Activated CD4-positive, alpha-beta T cell treated with anti-CD3 and anti-CD28 coated beads, Interleukin-2, amount 10 ng/mL, durations not matched to agents 7 days and 5 days (primary cell): Measurements from ENCODE around the gene ADCY7. TPM values are rescaled to one million over a fixed set of nuclear protein-coding genes. Genes with fewer than 3 reads are reported as not detected.
"Not testable (repeated sequence)": the region's sequence is repeated elsewhere in the genome, so short reads cannot be mapped to it uniquely, and the experiment has no call there.

Experiments used
- CTCF ChIA-PET: fragments of 350-600 bp; sonication (Branson Sonifier 250); formaldehyde crosslinking; loops from one replicate; lab custom pipeline; 2021; ENCODE audit warnings: antibody characterized with exemption; lab: Charles Lee
- POLR2A ChIA-PET: fragments of 350-600 bp; sonication (Branson Sonifier 250); formaldehyde crosslinking; loops from one replicate; lab custom pipeline; 2021; ENCODE audit warnings: antibody characterized with exemption; lab: Charles Lee
- DNase-seq: peaks from one replicate; pipeline ENCODE4 v3.0.0-alpha.2; 2020
- H3K27ac Mint-ChIP-seq: one replicate; pipeline ENCODE4 v1.8.0; 2021; ENCODE audit warnings: mild to moderate bottlenecking, moderate library complexity, mixed read lengths
- H3K27me3 Mint-ChIP-seq: one replicate; pipeline ENCODE4 v1.8.0; 2021; ENCODE audit warnings: mixed read lengths
- H3K36me3 Mint-ChIP-seq: one replicate; pipeline ENCODE4 v1.8.0; 2021; ENCODE audit warnings: low read depth, mixed read lengths
- H3K4me1 Mint-ChIP-seq: one replicate; pipeline ENCODE4 v1.8.0; 2021; ENCODE audit warnings: mixed read lengths
- H3K4me3 Mint-ChIP-seq: one replicate; pipeline ENCODE4 v1.8.0; 2021; ENCODE audit warnings: mild to moderate bottlenecking, moderate library complexity, mixed read lengths
- H3K9me3 Mint-ChIP-seq: one replicate; pipeline ENCODE4 v1.8.0; 2021; ENCODE audit warnings: mixed read lengths
- total RNA-seq, 2 experiments: library from RNA; stranded (reverse); gene quantifications; one replicate each; pipeline ENCODE4 v1.2.3, GENCODE V29; 2021

ADCY7 gene
- total RNA-seq, 2 experiments from 2014 or later, result 197 to 255 TPM

DNA sequence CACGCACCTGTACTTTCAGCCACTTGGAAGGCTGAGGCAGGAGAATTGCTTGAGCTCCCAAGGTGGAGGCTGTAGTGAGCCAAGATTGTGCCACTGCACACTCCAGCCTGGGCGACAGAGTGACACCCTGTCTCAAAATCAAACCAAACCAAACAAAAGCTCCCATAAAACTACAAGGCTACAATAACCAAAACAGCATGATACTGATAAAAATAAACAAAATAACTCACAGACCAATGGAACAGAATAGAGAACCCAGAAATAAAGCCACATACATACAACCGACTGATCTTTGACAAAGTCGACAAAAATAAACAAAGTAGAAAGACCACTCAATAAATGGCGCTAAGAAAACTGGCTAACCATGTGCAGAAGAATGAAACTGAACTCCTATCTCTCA lies 65.2 kb downstream of the ADCY7 start:
- Mint-ChIP-seq H3K4me1 (peaks cover 80% of the 10 kb centered on the region), H3K27ac (no peak overlapping the region), H3K4me3 (no peak overlapping the region), H3K27me3 (no peaks in the 10 kb centered on the region), H3K36me3 (peaks cover 68% of the 10 kb centered on the region), H3K9me3 (peaks cover 3% of the 10 kb centered on the region)
- POLR2A ChIA-PET, result no interaction called here
- DNase-seq, result no peak
- CTCF ChIA-PET, result interaction anchor here (1.4 kb wide), 1 partner anchor 475 kb away, joined by 4 read pairs; no protein-coding TSS in a partner anchor

DNA sequence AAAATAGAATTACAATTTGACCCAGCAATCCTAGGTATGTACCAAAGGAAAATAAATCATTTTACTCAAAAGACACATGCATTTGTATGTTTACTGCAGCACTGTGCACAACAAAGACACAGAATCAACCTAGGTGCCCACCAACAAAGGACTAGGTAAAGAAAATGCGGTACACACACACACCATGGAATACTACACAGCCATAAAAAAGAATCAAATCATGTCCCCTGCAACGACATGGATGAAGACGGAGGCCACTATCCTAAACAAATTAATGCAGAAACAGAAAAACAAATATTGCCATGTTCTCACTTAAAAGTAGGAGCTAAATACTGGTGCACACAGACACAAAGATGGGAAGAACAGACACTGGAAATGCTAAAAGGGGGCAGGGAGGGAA lies 66.2 kb downstream of the ADCY7 start:
- peaks cover 3% of the 10 kb centered on the region for H3K9me3 Mint-ChIP-seq
- no peak overlapping the region for H3K27ac Mint-ChIP-seq
- H3K36me3 Mint-ChIP-seq, result peaks cover 71% of the 10 kb centered on the region
- H3K4me3 Mint-ChIP-seq, result no peak overlapping the region
- no peak for DNase-seq
- H3K4me1 Mint-ChIP-seq, result peaks cover 80% of the 10 kb centered on the region
- H3K27me3 Mint-ChIP-seq, result no peaks in the 10 kb centered on the region
- POLR2A ChIA-PET, result no interaction called here
- CTCF ChIA-PET, result interaction anchor here (1.2 to 1.4 kb wide), 3 partner anchors 175 to 474 kb away, joined by 3 to 4 read pairs (median 4); no protein-coding TSS in a partner anchor

DNA sequence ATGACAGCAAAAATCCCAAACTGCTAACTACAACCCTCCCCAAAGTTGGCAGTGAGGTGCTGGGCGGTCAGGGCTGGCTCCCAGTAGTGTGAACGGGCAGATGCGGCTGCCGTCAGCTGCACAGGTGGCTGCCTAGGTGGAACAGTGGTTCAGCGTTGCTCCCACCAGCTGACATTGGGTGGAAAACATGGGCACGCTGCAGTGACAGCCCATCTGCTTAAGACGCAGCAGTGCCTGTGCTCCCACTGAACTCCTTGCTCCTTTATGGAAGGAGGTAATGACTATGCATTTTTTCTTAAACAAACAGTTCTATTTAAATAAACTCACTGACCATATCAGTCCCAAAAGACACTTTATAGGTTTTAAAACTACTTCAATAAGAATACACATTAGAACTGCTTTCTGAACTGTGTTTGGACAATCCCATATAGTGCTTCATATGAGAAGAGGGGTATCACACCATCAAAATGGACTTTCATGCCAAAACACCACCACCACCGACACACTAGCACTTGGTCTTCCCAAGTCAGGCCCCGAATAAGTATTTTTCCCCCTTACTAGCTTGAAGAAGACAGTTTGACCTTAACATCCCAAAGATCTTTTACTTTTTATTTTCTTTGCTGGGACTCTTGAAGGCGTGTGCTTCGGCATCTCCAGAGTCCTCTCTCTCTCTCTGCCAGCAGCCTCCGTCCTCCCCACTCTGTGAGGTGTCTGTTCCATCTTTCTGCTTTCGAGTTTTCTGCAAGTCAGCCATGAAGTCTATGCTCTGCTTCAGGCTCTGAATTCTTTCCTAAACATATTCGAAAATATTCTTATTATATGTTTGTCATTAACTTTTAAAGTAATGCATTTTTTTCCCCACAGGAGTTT lies 68.0 kb downstream of the ADCY7 start:
- CTCF ChIA-PET, result no interaction called here
- peaks cover 70% of the 10 kb centered on the region for H3K36me3 Mint-ChIP-seq
- peaks cover 3% of the 10 kb centered on the region for H3K9me3 Mint-ChIP-seq
- no peak for DNase-seq
- peak overlapping the region; percentile 95 for H3K27ac Mint-ChIP-seq
- no peaks in the 10 kb centered on the region for H3K27me3 Mint-ChIP-seq
- H3K4me1 Mint-ChIP-seq, result peaks cover 82% of the 10 kb centered on the region
- POLR2A ChIA-PET, result no interaction called here
- H3K4me3 Mint-ChIP-seq, result no peak overlapping the region

DNA sequence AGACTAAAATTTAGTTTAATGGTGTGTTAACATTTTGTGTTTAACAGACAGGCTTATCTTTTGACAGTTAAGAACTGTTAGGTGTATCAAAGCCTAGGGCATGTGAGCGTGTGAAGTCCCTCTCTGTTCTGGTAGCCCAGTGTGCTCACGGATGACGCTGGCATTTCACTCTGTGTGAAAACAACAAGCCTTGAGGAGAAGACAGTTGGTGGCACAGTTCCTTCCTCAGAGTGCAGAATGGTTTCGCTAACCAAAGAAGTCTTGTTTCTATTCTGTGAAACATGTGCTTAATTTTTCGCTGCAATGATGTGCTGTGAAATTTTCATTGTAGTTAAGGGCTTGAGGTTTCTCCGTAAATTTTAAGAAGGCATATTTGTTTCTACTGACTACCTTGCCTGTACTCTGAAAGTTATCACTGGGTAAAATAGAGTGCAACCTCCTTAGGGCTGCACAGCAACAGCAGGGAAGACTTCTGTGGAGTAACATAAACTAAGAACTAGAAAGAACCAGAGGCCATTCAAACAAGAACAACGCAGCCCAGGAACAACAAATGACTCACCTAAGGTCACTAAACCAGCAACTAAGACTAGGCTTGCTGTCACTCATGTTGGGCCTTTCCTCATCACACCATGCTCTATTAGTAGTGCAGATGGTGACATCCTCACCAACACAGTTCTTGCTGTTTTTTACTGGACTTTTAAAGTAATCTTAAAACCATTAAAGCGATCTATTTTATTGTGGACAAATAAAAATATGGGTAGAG lies 69.0 kb downstream of the ADCY7 start:
- peak overlapping the region; percentile 95 for H3K27ac Mint-ChIP-seq
- H3K4me3 Mint-ChIP-seq, result peak overlapping the region; percentile 48
- H3K9me3 Mint-ChIP-seq, result peaks cover 3% of the 10 kb centered on the region
- H3K4me1 Mint-ChIP-seq, result peaks cover 79% of the 10 kb centered on the region
- CTCF ChIA-PET, result no interaction called here
- peak; percentile 75 for DNase-seq
- H3K27me3 Mint-ChIP-seq, result no peaks in the 10 kb centered on the region
- POLR2A ChIA-PET, result no interaction called here
- H3K36me3 Mint-ChIP-seq, result peaks cover 64% of the 10 kb centered on the region

DNA sequence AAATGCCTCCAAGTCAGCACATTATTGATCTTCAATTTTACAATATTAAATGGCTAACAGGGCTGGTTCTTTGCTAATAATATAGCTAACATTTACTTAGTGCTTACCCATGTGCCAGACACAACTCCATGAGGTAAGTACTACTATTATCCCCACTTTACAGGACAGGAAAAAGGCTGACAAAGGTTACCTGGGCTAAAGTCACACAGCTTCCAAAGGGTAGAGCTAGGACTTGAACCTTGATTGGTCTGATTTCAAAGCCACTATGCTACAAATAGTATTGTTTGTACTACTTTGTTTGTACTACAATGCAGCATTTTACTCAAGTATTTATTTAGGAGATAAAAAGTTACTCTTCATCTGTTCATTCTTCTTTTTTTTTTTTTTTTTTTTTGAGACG lies 70.5 kb downstream of the ADCY7 start:
- H3K27me3 Mint-ChIP-seq, result no peaks in the 10 kb centered on the region
- peak overlapping the region; percentile 5 for H3K4me3 Mint-ChIP-seq
- peak overlapping the region; percentile 95 for H3K27ac Mint-ChIP-seq
- no peak for DNase-seq
- H3K36me3 Mint-ChIP-seq, result peaks cover 61% of the 10 kb centered on the region
- ChIA-PET CTCF (interaction anchor here (1.1 kb wide), 2 partner anchors 63 to 273 kb away, joined by 3 read pairs; no protein-coding TSS in a partner anchor), POLR2A (no interaction called here)
- H3K9me3 Mint-ChIP-seq, result peaks cover 3% of the 10 kb centered on the region
- H3K4me1 Mint-ChIP-seq, result peaks cover 77% of the 10 kb centered on the region

DNA sequence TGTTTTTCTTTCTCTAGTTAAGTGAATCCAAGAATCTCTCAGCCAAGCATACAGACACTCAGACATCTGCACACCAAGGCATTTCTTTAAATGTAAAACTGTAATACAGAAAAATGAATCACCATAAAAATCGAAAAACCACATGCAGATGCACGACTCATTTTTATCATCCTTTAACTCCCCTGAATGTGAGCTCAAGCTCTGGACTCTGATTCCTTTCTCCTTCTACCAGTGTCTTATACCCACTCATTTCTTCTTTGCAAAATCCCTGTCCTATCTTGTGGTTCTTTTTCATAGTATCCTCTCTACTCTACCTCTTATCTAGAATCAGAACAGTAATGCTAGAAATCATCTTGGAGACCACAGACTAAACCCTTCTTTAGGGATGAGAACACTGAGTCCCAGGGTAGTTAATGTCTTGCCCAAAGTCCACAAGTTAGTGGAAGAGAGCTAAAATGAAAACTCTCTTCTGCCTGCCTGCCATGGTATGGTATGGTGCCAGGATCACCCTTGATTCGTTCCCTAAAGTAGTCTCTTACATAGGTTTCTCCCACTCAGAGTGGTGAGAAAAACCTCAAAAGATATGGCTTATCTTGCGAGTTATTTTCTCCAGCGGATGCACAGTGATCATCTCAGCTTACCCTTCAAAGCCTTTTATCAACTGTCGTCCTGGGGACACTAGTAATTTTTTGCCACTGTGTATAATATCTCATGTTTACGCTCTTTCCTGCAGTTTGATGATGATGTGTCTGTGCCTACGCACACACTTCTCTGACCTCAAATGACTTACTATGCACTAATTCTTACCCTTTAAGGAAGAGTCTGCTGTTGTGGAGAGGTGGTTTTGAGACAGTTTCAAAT lies 72.2 kb downstream of the ADCY7 start:
- POLR2A ChIA-PET, result interaction anchor here (0.8 kb wide), 1 partner anchor 65 kb away, joined by 3 read pairs; no protein-coding TSS in a partner anchor
- Mint-ChIP-seq H3K9me3 (no peaks in the 10 kb centered on the region), H3K4me3 (peak overlapping the region; percentile 60), H3K27ac (peak overlapping the region; percentile 95), H3K36me3 (peaks cover 59% of the 10 kb centered on the region), H3K4me1 (peaks cover 73% of the 10 kb centered on the region), H3K27me3 (no peaks in the 10 kb centered on the region)
- CTCF ChIA-PET, result interaction anchor here (0.5 to 4.2 kb wide), 10 partner anchors 11 to 468 kb away, joined by 3 to 27 read pairs (median 4); partner anchors contain the start of gene CNEP1R1
- DNase-seq, result peak; percentile 35

DNA sequence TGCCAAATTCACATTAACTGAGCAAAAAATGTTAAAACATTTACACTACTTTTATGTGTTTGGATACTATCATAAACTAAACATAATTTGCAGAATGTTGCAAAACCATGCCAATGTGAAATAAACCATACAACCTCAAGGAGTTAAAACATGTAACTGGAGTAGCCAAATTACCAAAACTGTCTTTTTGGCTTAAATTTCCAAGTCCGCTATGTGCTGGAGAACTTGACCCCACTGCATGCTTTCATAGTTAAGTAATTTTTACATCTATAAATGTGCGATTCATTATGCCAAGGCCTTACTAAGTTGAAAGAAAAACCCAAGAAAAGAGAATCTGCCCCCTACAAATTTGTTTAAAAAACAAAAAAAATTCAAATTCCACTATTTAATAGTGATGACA lies 74.2 kb downstream of the ADCY7 start:
- no peak for DNase-seq
- CTCF ChIA-PET, result interaction anchor here (1.3 to 4.2 kb wide), 4 partner anchors 10 to 316 kb away, joined by 3 to 27 read pairs (median 10); partner anchors contain the start of gene CNEP1R1
- POLR2A ChIA-PET, result no interaction called here
- peaks cover 64% of the 10 kb centered on the region for H3K36me3 Mint-ChIP-seq
- no peak overlapping the region for H3K4me3 Mint-ChIP-seq
- peaks cover 57% of the 10 kb centered on the region for H3K4me1 Mint-ChIP-seq
- no peaks in the 10 kb centered on the region for H3K27me3 Mint-ChIP-seq
- no peaks in the 10 kb centered on the region for H3K9me3 Mint-ChIP-seq
- H3K27ac Mint-ChIP-seq, result peak overlapping the region; percentile 46

DNA sequence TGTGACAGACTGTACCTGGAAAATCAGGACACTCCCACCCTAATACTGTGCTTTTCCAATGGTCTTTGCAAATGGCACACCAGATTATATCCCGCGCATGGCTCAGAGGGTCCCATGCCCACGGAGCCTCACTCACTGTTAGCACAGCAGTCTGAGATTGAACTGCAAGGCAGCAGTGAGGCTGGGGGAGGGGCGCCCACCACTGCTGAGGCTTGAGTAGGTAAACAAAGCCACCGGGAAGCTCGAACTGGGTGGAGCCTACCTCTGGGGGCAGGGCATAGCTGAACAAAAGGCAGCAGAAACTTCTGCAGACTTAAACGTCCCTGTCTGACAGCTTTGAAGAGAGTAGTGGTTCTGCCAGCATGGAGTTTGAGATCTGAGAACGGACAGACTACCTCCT lies 77.2 kb downstream of the ADCY7 start:
- peaks cover 74% of the 10 kb centered on the region for H3K36me3 Mint-ChIP-seq
- CTCF ChIA-PET, result interaction anchor here (0.6 to 2.2 kb wide), 4 partner anchors 11 to 1233 kb away, joined by 3 to 10 read pairs (median 6); no protein-coding TSS in a partner anchor
- POLR2A ChIA-PET, result not testable (repeated sequence)

DNA sequence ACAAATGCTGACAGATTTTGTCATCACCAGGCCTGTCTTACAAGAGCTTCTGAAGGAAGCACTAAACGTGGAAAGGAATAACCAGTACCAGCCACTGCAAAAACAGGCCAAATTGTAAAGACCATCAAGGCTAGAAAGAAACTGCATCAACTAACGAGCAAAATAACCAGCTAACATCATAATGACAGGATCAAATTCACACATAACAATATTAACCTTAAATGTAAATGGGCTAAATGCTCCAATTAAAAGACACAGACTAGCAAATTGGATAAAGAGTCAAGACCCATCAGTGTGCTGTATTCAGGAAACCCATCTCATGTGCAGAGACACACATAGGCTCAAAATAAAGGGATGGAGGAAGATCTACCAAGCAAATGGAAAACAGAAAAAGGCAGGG lies 78.9 kb downstream of the ADCY7 start:
- DNase-seq, H3K9me3 Mint-ChIP-seq, H3K27ac Mint-ChIP-seq, H3K4me3 Mint-ChIP-seq, POLR2A ChIA-PET, H3K27me3 Mint-ChIP-seq: not testable (repeated sequence)
- Mint-ChIP-seq H3K4me1 (peaks cover 31% of the 10 kb centered on the region), H3K36me3 (peaks cover 84% of the 10 kb centered on the region)
- CTCF ChIA-PET, result interaction anchor here (1.1 to 1.4 kb wide), 2 partner anchors 14 to 15 kb away, joined by 3 read pairs; no protein-coding TSS in a partner anchor

More for the DNA sequence above, 77.2 kb downstream of the ADCY7 start:
- not testable (repeated sequence) for H3K27me3 Mint-ChIP-seq, DNase-seq, H3K9me3 Mint-ChIP-seq, H3K4me3 Mint-ChIP-seq
- H3K27ac Mint-ChIP-seq, result peak overlapping the region; percentile 64
- peaks cover 43% of the 10 kb centered on the region for H3K4me1 Mint-ChIP-seq

DNA sequence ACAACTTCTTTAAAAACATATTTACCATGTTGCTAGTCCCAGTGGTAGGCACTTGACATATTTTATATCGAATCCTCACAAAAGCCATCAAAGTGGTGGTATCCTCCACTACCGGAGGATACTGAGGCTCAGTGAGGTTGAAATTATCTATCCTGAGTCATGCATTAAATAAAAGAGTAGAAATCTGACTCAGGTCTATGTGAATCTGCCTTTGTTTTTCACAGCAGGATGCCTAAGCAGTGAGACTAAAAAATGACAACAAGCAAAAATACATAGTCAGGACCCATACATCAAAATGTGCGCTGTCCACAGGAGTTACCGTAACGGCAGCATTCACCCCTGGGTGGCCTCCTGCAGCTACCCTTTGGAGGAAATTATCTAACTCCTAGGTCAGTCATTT lies 84.8 kb downstream of the ADCY7 start:
- no peak for DNase-seq
- Mint-ChIP-seq H3K27ac (no peak overlapping the region), H3K27me3 (no peaks in the 10 kb centered on the region), H3K4me1 (peaks cover 26% of the 10 kb centered on the region), H3K36me3 (peaks cover 69% of the 10 kb centered on the region), H3K9me3 (peaks cover 7% of the 10 kb centered on the region), H3K4me3 (no peak overlapping the region)
- ChIA-PET POLR2A (no interaction called here), CTCF (interaction anchor here (0.9 to 3.6 kb wide), 6 partner anchors 9 to 326 kb away, joined by 3 to 17 read pairs (median 6); partner anchors contain the start of genes BRD7 and CNEP1R1)

DNA sequence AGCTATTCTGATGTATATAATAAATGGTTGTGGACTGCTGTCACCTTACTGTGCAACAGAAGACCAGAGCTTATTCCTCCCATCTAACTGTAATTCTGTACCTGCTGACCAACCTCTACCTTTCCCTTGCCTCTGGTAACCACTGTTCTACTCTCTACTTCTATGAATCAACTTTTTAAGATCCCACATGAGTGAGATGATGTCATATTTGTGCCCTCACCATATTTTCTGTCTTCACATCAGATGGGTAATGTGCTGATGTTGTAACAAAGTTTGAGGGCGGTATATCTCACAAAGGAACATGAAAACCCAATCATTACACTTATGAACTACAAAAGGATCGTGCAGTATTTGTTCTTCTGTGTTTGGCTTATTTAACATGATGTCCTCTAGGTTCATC lies 85.6 kb downstream of the ADCY7 start:
- Mint-ChIP-seq H3K4me1 (peaks cover 25% of the 10 kb centered on the region), H3K27me3 (no peaks in the 10 kb centered on the region)
- POLR2A ChIA-PET, result no interaction called here

More for the DNA sequence above, 85.6 kb downstream of the ADCY7 start:
- no peak for DNase-seq
- Mint-ChIP-seq H3K36me3 (peaks cover 65% of the 10 kb centered on the region), H3K9me3 (peaks cover 7% of the 10 kb centered on the region), H3K4me3 (no peak overlapping the region), H3K27ac (no peak overlapping the region)
- CTCF ChIA-PET, result interaction anchor here (0.6 to 3.6 kb wide), 6 partner anchors 8 to 327 kb away, joined by 4 to 17 read pairs (median 6); partner anchors contain the start of genes BRD7 and CNEP1R1
